GM23338 (cell line): Measurements from ENCODE around the gene UAP1. TPM values are rescaled to one million over a fixed set of nuclear protein-coding genes. Genes with fewer than 3 reads are reported as not detected.

Experiments
- ATAC-seq: fragments of 200-7000 bp; cut with Tn5 transposase; 3 replicates; pipeline ENCODE4 v1.9.1; 2020
- DNase-seq: peaks from one replicate; pipeline ENCODE4 v3.0.0-alpha.2; 2015; ENCODE audit warnings: low spot score
- H2AFZ ChIP-seq: fragments of 200-600 bp; sonication (generic); 2 replicates; pipeline ENCODE4 v1.8.0; 2016; ENCODE audit warnings: antibody characterized with exemption, mild to moderate bottlenecking, moderate library complexity
- H3F3A ChIP-seq: fragments of 200-600 bp; sonication (generic); replicated peaks from 2 replicates; pipeline ENCODE4 v1.8.0; 2017; ENCODE audit warnings: antibody characterized with exemption, mixed run types, low read depth
- H3K27ac ChIP-seq: fragments of 200-600 bp; sonication (generic); 2 replicates; pipeline ENCODE4 v1.6.1; 2016; ENCODE audit warnings: low read depth
- H3K27me3 ChIP-seq: fragments of 200-600 bp; sonication (generic); 2 replicates; pipeline ENCODE4 v1.8.0; 2016; ENCODE audit warnings: mild to moderate bottlenecking, mixed run types, moderate library complexity; ENCODE audit not compliant: insufficient read depth
- H3K36me3 ChIP-seq: fragments of 200-600 bp; sonication (generic); 2 replicates; pipeline ENCODE4 v1.8.0; 2016; ENCODE audit warnings: mild to moderate bottlenecking; ENCODE audit not compliant: insufficient read depth
- H3K4me1 ChIP-seq: fragments of 200-600 bp; sonication (generic); 2 replicates; pipeline ENCODE4 v1.8.0; 2016; ENCODE audit warnings: mild to moderate bottlenecking, moderate library complexity; ENCODE audit not compliant: insufficient read depth
- H3K4me2 ChIP-seq: fragments of 200-600 bp; sonication (generic); 2 replicates; pipeline ENCODE4 v1.7.1; 2017; ENCODE audit warnings: mixed run types
- H3K4me3 ChIP-seq: fragments of 200-600 bp; sonication (generic); 2 replicates; pipeline ENCODE4 v1.6.1; 2016; ENCODE audit warnings: mixed run types
- H3K79me2 ChIP-seq: fragments of 200-600 bp; sonication (generic); replicated peaks from 2 replicates; pipeline ENCODE4 v1.8.0; 2017; ENCODE audit warnings: mild to moderate bottlenecking; ENCODE audit not compliant: insufficient read depth
- H3K9me2 ChIP-seq: fragments of 200-600 bp; sonication (generic); 2 replicates; pipeline ENCODE4 v1.8.0; 2017; ENCODE audit not compliant: insufficient read depth
- H4K20me1 ChIP-seq: fragments of 200-600 bp; sonication (generic); replicated peaks from 2 replicates; pipeline ENCODE4 v1.8.0; 2017; ENCODE audit warnings: mild to moderate bottlenecking; ENCODE audit not compliant: insufficient read depth
- H3K27ac Mint-ChIP-seq: 2 replicates; pipeline ENCODE4 v1.8.0; 2020; ENCODE audit warnings: inconsistent platforms, mild to moderate bottlenecking, moderate library complexity, mixed read lengths
- H3K27me3 Mint-ChIP-seq: 3 replicates; pipeline ENCODE4 v1.8.0; 2022; ENCODE audit warnings: low read depth, mild to moderate bottlenecking, moderate library complexity, mixed read lengths, inconsistent platforms; ENCODE audit not compliant: insufficient read depth, poor library complexity
- H3K36me3 Mint-ChIP-seq: 3 replicates; pipeline ENCODE4 v1.8.0; 2021; ENCODE audit warnings: low read depth, mild to moderate bottlenecking, inconsistent platforms, moderate library complexity, mixed read lengths
- H3K4me1 Mint-ChIP-seq: 3 replicates; pipeline ENCODE4 v1.8.0; 2020; ENCODE audit warnings: mild to moderate bottlenecking, inconsistent platforms, mixed read lengths
- H3K4me3 Mint-ChIP-seq: 3 replicates; pipeline ENCODE4 v1.8.0; 2021; ENCODE audit warnings: moderate library complexity, mild to moderate bottlenecking, inconsistent platforms, mixed read lengths
- H3K9me3 Mint-ChIP-seq: 3 replicates; pipeline ENCODE4 v1.8.0; 2020; ENCODE audit warnings: moderate library complexity, mild to moderate bottlenecking, inconsistent platforms, mixed read lengths
- CREB1 ChIP-seq: fragments of 250-450 bp; sonication (Bioruptor Pico); IDR thresholded peaks from 2 replicates; pipeline ENCODE4 v1.5.0; 2020; ENCODE audit warnings: low read depth, mild to moderate bottlenecking, moderate library complexity
- EZH2phosphoT487 ChIP-seq: fragments of 200-600 bp; sonication (generic); IDR thresholded peaks from one replicate; pipeline ENCODE4 v1.8.1; 2018; ENCODE audit warnings: antibody characterized with exemption; ENCODE audit not compliant: unreplicated experiment
- JUNB ChIP-seq: IDR thresholded peaks from one replicate; pipeline ENCODE4 v1.6.1; 2016; ENCODE audit warnings: antibody characterized with exemption; ENCODE audit not compliant: unreplicated experiment
- NANOG ChIP-seq: IDR thresholded peaks from 2 replicates; pipeline ENCODE4 v1.6.1; 2016; ENCODE audit warnings: antibody characterized with exemption, borderline replicate concordance
- POLR2AphosphoS5 ChIP-seq: IDR thresholded peaks from 2 replicates; pipeline ENCODE4 v1.6.1; 2016; ENCODE audit warnings: antibody characterized with exemption, low read depth
- STAT1 ChIP-seq: IDR thresholded peaks from one replicate; pipeline ENCODE4 v1.6.1; 2016; ENCODE audit warnings: antibody characterized with exemption; ENCODE audit not compliant: unreplicated experiment
- ZNF114 ChIP-seq: fragments of 250-450 bp; sonication (Bioruptor Pico); IDR thresholded peaks from 2 replicates; pipeline ENCODE4 v1.5.0; 2020; ENCODE audit warnings: mild to moderate bottlenecking, moderate library complexity
- polyA plus RNA-seq: library from polyadenylated mRNA; unstranded; fragments of >200 nt; fragmentation: Nextera tagmentation; extraction: Ambion mirVana; gene quantifications from 2 replicates; pipeline ENCODE4 v1.2.1, GENCODE V29; 2016
- total RNA-seq: library from RNA; depleted of rRNA; stranded (reverse); fragments of >200 nt; shearing (Covaris generic); gene quantifications from 2 replicates; pipeline ENCODE4 v1.2.3, GENCODE V29; 2014
- TF ChIP-seq, protein P1 (sequence below): fragments of 250-450 bp; sonication (Bioruptor Pico); IDR thresholded peaks from 2 replicates; pipeline ENCODE4 v1.5.0; 2020; ENCODE audit warnings: mild to moderate bottlenecking, moderate library complexity
- TF ChIP-seq, protein P2 (sequence below): IDR thresholded peaks from 2 replicates; pipeline ENCODE4 v1.6.1; 2016; ENCODE audit warnings: antibody characterized with exemption
- TF ChIP-seq, protein P3 (sequence below), 2 experiments: fragments of 200-600 bp in 1 of 2; sonication (generic) in 1 of 2; conservative IDR thresholded peaks; 2 replicates each; pipeline versions ENCODE4 v1.5.1 to v1.6.1; 2016 to 2017; ENCODE audit warnings: antibody characterized with exemption in 2 of 2, low read depth in 2 of 2, mild to moderate bottlenecking in 2 of 2, moderate library complexity in 1 of 2

The UAP1 gene
- total and polyA plus RNA-seq, 2 experiments from 2014 or later = 26.7 to 33.3 TPM

DNA sequence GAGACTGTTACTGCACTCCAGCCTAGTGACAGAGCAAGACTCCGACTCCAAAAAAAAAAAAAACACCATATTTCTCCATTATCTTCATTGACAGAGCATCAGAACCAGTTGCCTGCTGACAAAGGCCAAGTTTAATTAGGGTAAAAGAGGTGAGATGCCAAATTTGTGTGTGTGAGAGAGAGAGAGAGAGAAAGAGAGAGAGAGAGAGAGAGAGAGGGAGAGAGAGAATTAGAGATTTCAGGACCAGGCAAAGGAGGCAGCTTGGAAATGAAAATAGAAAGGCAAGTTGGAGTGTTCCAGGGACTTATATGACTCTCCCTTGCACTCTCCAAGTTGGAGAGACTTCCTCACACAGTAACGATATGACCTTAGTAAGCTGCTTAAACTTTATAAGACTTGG, 24.3 kb upstream of the UAP1 start:
- no peak overlapping the region for H3K27ac ChIP-seq
- no peaks in the 10 kb centered on the region for H3F3A ChIP-seq
- Mint-ChIP-seq H3K4me1 (no peaks in the 10 kb centered on the region), H3K4me3 (no peak overlapping the region), H3K9me3 (no peaks in the 10 kb centered on the region), H3K27ac (no peak overlapping the region), H3K27me3 (peaks cover 2% of the 10 kb centered on the region), H3K36me3 (no peaks in the 10 kb centered on the region)
- H3K9me2 ChIP-seq = no peaks in the 10 kb centered on the region
- H3K4me1 ChIP-seq = no peaks in the 10 kb centered on the region
- DNase-seq (no peak), ATAC-seq (no peak)
- TF ChIP-seq JUNB (no peak), STAT1 (no peak)
- H3K4me3 ChIP-seq = no peak overlapping the region
- H3K27me3 ChIP-seq = no peaks in the 10 kb centered on the region
- H3K79me2 ChIP-seq = no peaks in the 10 kb centered on the region
- H4K20me1 ChIP-seq = no peaks in the 10 kb centered on the region
- H3K4me2 ChIP-seq = no peak overlapping the region
- H2AFZ ChIP-seq = no peak overlapping the region
- H3K36me3 ChIP-seq = no peaks in the 10 kb centered on the region

DNA sequence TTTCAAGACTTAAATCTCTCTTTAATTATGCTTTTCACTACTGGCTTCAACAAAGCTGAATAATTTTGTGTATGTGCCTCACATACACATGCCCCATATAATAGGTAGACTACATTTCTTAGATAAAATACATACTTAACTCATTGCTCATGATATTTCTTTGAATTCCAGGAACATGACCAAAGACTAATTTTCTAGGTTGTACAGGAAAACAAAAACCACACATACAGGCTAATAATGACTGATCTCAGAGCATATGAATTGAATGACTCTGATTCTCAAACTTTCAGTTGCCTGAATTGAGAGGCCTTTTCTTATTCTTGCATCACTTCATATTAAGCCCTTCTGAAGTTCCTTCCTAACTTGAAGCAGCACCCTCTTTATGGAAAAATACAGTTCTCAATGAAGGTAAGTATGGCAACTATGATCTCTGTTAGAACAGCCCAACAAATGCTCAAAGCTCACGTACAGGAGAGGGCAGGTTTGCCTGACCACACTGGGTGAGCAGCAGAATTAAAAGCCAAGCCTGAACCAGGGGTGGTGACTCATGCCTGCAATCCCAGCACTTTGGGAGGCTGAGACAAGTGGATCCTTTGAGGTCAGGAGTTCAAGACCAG, 22.6 kb upstream of the UAP1 start:
- H3K27ac ChIP-seq = no peak overlapping the region
- no peak overlapping the region for H3K27ac Mint-ChIP-seq
- TF ChIP-seq JUNB (no peak), CREB1 (no peak), EZH2phosphoT487 (no peak), ZNF114 (CRISPR knock-in tag) (no peak), POLR2AphosphoS5 (no peak), STAT1 (no peak), NANOG (no peak)
- TF ChIP-seq, protein P1, sequence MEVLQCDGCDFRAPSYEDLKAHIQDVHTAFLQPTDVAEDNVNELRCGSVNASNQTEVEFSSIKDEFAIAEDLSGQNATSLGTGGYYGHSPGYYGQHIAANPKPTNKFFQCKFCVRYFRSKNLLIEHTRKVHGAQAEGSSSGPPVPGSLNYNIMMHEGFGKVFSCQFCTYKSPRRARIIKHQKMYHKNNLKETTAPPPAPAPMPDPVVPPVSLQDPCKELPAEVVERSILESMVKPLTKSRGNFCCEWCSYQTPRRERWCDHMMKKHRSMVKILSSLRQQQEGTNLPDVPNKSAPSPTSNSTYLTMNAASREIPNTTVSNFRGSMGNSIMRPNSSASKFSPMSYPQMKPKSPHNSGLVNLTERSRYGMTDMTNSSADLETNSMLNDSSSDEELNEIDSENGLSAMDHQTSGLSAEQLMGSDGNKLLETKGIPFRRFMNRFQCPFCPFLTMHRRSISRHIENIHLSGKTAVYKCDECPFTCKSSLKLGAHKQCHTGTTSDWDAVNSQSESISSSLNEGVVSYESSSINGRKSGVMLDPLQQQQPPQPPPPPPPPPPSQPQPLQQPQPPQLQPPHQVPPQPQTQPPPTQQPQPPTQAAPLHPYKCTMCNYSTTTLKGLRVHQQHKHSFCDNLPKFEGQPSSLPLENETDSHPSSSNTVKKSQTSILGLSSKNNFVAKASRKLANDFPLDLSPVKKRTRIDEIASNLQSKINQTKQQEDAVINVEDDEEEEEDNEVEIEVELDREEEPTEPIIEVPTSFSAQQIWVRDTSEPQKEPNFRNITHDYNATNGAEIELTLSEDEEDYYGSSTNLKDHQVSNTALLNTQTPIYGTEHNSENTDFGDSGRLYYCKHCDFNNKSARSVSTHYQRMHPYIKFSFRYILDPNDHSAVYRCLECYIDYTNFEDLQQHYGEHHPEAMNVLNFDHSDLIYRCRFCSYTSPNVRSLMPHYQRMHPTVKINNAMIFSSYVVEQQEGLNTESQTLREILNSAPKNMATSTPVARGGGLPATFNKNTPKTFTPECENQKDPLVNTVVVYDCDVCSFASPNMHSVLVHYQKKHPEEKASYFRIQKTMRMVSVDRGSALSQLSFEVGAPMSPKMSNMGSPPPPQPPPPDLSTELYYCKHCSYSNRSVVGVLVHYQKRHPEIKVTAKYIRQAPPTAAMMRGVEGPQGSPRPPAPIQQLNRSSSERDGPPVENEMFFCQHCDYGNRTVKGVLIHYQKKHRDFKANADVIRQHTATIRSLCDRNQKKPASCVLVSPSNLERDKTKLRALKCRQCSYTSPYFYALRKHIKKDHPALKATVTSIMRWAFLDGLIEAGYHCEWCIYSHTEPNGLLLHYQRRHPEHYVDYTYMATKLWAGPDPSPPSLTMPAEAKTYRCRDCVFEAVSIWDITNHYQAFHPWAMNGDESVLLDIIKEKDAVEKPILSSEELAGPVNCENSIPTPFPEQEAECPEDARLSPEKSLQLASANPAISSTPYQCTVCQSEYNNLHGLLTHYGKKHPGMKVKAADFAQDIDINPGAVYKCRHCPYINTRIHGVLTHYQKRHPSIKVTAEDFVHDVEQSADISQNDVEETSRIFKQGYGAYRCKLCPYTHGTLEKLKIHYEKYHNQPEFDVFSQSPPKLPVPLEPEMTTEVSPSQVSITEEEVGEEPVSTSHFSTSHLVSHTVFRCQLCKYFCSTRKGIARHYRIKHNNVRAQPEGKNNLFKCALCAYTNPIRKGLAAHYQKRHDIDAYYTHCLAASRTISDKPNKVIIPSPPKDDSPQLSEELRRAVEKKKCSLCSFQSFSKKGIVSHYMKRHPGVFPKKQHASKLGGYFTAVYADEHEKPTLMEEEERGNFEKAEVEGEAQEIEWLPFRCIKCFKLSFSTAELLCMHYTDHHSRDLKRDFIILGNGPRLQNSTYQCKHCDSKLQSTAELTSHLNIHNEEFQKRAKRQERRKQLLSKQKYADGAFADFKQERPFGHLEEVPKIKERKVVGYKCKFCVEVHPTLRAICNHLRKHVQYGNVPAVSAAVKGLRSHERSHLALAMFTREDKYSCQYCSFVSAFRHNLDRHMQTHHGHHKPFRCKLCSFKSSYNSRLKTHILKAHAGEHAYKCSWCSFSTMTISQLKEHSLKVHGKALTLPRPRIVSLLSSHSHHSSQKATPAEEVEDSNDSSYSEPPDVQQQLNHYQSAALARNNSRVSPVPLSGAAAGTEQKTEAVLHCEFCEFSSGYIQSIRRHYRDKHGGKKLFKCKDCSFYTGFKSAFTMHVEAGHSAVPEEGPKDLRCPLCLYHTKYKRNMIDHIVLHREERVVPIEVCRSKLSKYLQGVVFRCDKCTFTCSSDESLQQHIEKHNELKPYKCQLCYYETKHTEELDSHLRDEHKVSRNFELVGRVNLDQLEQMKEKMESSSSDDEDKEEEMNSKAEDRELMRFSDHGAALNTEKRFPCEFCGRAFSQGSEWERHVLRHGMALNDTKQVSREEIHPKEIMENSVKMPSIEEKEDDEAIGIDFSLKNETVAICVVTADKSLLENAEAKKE (CRISPR knock-in tag) = no peak
- TF ChIP-seq, protein P2, sequence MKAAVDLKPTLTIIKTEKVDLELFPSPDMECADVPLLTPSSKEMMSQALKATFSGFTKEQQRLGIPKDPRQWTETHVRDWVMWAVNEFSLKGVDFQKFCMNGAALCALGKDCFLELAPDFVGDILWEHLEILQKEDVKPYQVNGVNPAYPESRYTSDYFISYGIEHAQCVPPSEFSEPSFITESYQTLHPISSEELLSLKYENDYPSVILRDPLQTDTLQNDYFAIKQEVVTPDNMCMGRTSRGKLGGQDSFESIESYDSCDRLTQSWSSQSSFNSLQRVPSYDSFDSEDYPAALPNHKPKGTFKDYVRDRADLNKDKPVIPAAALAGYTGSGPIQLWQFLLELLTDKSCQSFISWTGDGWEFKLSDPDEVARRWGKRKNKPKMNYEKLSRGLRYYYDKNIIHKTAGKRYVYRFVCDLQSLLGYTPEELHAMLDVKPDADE = no peak
- TF ChIP-seq, protein P3, sequence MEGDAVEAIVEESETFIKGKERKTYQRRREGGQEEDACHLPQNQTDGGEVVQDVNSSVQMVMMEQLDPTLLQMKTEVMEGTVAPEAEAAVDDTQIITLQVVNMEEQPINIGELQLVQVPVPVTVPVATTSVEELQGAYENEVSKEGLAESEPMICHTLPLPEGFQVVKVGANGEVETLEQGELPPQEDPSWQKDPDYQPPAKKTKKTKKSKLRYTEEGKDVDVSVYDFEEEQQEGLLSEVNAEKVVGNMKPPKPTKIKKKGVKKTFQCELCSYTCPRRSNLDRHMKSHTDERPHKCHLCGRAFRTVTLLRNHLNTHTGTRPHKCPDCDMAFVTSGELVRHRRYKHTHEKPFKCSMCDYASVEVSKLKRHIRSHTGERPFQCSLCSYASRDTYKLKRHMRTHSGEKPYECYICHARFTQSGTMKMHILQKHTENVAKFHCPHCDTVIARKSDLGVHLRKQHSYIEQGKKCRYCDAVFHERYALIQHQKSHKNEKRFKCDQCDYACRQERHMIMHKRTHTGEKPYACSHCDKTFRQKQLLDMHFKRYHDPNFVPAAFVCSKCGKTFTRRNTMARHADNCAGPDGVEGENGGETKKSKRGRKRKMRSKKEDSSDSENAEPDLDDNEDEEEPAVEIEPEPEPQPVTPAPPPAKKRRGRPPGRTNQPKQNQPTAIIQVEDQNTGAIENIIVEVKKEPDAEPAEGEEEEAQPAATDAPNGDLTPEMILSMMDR (conservative IDR thresholded peaks at IDR 0.05; ENCODE audit: low read depth in 2 of 2) = no peak

More for the DNA sequence above, 22.6 kb upstream of the UAP1 start:
- Histone ChIP-seq H3K36me3 (no peaks in the 10 kb centered on the region; the same call in 1 of the 2 replicates), H3K27me3 (no peaks in the 10 kb centered on the region), H3K4me2 (no peak overlapping the region), H4K20me1 (no peaks in the 10 kb centered on the region), H3K4me3 (no peak overlapping the region), H3F3A (no peaks in the 10 kb centered on the region), H3K4me1 (no peaks in the 10 kb centered on the region), H2AFZ (no peak overlapping the region), H3K79me2 (no peaks in the 10 kb centered on the region), H3K9me2 (0 out of 2 replicates have a peak, but pooled peaks cover under 1% of the 10 kb centered on the region)
- ATAC-seq (no peak), DNase-seq (no peak)
- no peaks in the 10 kb centered on the region for H3K4me1 Mint-ChIP-seq
- H3K9me3 Mint-ChIP-seq = no peaks in the 10 kb centered on the region
- no peaks in the 10 kb centered on the region; the same call in 2 of the 3 replicates for H3K36me3 Mint-ChIP-seq
- no peak overlapping the region for H3K4me3 Mint-ChIP-seq
- peaks cover 2% of the 10 kb centered on the region for H3K27me3 Mint-ChIP-seq
